IPS-18c (cell line): ENCODE data around the gene DSG4.
"Not testable (repeated sequence)": the region's sequence is repeated elsewhere in the genome, so short reads cannot be mapped to it uniquely, and the experiment has no call there.

ENCODE experiments used
- H3K4me3 ChIP-seq: 2 replicates; pipeline ENCODE4 v1.7.0; 2013; ENCODE audit warnings: low read depth, mild to moderate bottlenecking, low read length, moderate library complexity; ENCODE audit not compliant: insufficient read depth
- H3K9me3 ChIP-seq: one replicate; pipeline ENCODE4 v1.6.1; 2013; ENCODE audit warnings: mild to moderate bottlenecking, low read length, moderate library complexity; ENCODE audit not compliant: control insufficient read depth, insufficient read depth

The DSG4 gene

GRCh38 chr18:31376477-31376876 lies at the start of gene DSG4:
DSG4 (plus strand) TSS chr18:31376777; CDS start chr18:31376912, 135 bp downstream.
- Histone ChIP-seq H3K4me3 (no peak within 1 kb of the TSS), H3K9me3 (no peaks in the 10 kb centered on the region)

GRCh38 chr18:31329787-31330438 lies 46.7 kb upstream of the DSG4 start:
- no peaks in the 10 kb centered on the region for H3K9me3 ChIP-seq
- no peak overlapping the region for H3K4me3 ChIP-seq

- H3K4me3 ChIP-seq: no peak overlapping the region
- no peaks in the 10 kb centered on the region for H3K9me3 ChIP-seq
Observed at GRCh38 chr18:31343454-31343853, 33.1 kb upstream of the DSG4 start.

- not testable (repeated sequence) for H3K9me3 ChIP-seq, H3K4me3 ChIP-seq
Observed at GRCh38 chr18:31353336-31353735, 23.2 kb upstream of the DSG4 start.

GRCh38 chr18:31354990-31355389 lies 21.6 kb upstream of the DSG4 start:
- no peaks in the 10 kb centered on the region for H3K9me3 ChIP-seq
- no peak overlapping the region for H3K4me3 ChIP-seq

- Histone ChIP-seq H3K4me3 (no peak overlapping the region), H3K9me3 (no peaks in the 10 kb centered on the region)
Observed at GRCh38 chr18:31356025-31356424, 20.6 kb upstream of the DSG4 start.

GRCh38 chr18:31364190-31364589 lies 12.4 kb upstream of the DSG4 start:
- no peak overlapping the region for H3K4me3 ChIP-seq
- H3K9me3 ChIP-seq: no peaks in the 10 kb centered on the region

- Histone ChIP-seq H3K9me3 (no peaks in the 10 kb centered on the region), H3K4me3 (no peak overlapping the region)
Observed at GRCh38 chr18:31369478-31369877, 7.1 kb upstream of the DSG4 start.

GRCh38 chr18:31371989-31372388 lies 4.6 kb upstream of the DSG4 start:
- Histone ChIP-seq H3K9me3 (no peaks in the 10 kb centered on the region), H3K4me3 (no peak overlapping the region)

GRCh38 chr18:31373641-31374040 lies 2.9 kb upstream of the DSG4 start:
- Histone ChIP-seq H3K9me3 (no peaks in the 10 kb centered on the region), H3K4me3 (no peak overlapping the region)

- H3K9me3 ChIP-seq: no peaks in the 10 kb centered on the region
- H3K4me3 ChIP-seq: no peak overlapping the region
Observed at GRCh38 chr18:31380912-31381311, 4.3 kb downstream of the DSG4 start.

- Histone ChIP-seq H3K9me3 (no peaks in the 10 kb centered on the region), H3K4me3 (no peak overlapping the region)
Observed at GRCh38 chr18:31382107-31382506, 5.5 kb downstream of the DSG4 start.

GRCh38 chr18:31386741-31387140 lies 10.2 kb downstream of the DSG4 start:
- Histone ChIP-seq H3K4me3 (no peak overlapping the region), H3K9me3 (no peaks in the 10 kb centered on the region)

- H3K9me3 ChIP-seq: no peaks in the 10 kb centered on the region
- no peak overlapping the region for H3K4me3 ChIP-seq
Observed at GRCh38 chr18:31393286-31393685, 16.7 kb downstream of the DSG4 start.

- H3K4me3 ChIP-seq: no peak overlapping the region
- no peaks in the 10 kb centered on the region for H3K9me3 ChIP-seq
Observed at GRCh38 chr18:31396796-31397612, 20.4 kb downstream of the DSG4 start.

GRCh38 chr18:31398191-31398590 lies 21.6 kb downstream of the DSG4 start:
- Histone ChIP-seq H3K9me3 (no peaks in the 10 kb centered on the region), H3K4me3 (no peak overlapping the region)

GRCh38 chr18:31399306-31400032 lies 22.9 kb downstream of the DSG4 start:
- H3K4me3 ChIP-seq: no peak overlapping the region
- no peaks in the 10 kb centered on the region for H3K9me3 ChIP-seq
